HG03095 (cell line): ENCODE measurements around the gene ELFN1.

ENCODE experiments used
- ATAC-seq: cut with Tn5 transposase; IDR thresholded peaks from one replicate; pipeline ENCODE4 v1.9.1; 2021; ENCODE audit warnings: moderate library complexity; ENCODE audit not compliant: unreplicated experiment

The ELFN1 gene

DNA sequence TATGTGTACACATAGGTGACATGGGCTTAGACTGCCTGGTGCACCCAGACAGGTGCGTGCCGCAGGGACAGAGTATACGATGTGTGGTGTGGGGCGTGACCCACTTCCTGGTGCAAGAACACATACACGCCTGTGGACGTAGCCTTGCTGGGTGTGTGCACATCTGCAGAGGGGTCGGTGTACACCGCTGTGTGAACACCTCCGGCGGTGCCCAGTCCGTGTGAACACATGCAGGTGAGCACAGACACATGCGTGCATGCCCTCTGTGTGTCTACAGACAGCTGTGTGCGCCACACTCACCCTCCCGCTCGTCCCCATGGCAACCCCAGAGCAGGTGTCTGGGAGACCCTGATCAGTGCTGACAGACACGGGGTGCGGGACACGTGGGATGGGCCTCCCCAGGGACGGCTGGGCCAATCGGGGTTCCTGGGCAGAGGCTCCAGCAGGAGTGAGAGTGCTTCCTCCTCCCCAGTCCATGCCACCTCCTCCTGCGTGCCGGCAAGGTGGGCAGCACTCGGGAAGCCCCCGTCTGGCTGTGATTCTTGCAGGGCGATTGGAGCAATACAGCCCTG, 23.4 kb downstream of the ELFN1 start:
- ATAC-seq, result no peak

DNA sequence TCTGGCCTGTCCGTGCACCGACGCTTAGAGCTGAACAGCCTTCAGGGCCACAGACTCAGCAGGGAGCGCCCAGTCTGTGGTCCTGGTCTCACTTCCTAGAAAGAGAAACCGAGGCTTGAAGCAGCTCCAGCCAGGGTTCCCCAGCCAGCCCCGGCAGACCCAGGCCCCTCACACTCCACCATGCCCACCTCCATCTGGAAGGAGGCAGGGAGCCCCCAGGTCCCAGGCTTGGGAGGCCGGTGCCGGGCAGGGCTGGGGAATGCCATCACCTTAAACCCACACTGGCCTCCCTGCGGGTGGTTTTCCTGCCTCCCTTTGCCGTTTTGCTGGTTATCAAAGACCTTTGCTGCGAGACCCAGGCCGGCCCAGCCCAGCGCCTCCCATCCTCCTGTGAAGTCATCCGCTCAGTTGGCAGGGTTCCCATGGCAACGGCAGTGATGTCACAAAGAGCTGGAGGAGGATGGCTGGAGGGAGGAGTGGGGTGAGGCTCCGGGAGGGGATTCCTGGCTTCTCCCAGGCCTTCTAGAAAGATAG, 24.0 kb downstream of the ELFN1 start:
- ATAC-seq, result no peak

DNA sequence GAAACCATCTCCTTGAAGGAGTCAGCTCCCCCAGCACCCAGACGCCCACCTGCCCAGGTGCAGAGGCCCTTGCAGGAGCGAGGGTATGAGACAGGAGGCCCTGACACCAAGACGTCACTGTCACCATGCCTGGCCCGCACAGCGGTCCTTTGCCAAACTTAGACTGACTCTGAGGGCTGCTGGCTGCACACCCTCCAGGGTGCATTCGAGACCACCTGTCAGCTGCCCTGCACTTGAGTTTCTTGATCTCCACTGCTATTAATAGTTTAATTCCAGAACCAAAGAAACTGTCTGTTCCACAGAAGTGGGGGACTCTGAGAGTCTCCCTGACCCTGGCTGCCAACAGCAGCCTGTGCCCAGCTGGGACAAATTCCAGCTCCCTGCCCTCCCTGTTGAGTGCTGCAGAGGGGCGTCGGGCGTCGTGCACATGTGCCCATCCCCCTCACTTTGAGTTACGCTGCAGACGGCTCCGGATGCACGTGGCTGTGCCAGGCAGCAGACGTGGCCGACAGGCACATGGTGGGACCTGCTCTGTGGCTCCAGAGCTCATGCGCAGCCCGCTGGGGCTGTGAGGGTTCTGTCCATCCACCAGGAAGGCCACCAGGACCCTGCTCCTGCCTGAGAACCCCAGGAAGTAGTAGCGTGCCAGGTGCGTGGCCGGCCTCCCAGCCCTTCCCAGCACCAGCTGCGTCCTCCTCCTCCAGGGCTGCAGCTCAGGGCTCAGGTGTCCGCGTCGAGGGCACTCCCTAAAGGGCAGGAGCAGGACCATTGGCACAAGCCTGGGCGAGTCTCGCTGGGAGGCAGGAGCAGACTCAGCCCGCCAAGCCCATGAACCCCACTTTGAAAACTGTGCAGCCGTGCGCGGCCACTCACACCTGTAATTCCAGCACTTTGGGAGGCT, 24.8 kb downstream of the ELFN1 start:
- no peak for ATAC-seq

DNA sequence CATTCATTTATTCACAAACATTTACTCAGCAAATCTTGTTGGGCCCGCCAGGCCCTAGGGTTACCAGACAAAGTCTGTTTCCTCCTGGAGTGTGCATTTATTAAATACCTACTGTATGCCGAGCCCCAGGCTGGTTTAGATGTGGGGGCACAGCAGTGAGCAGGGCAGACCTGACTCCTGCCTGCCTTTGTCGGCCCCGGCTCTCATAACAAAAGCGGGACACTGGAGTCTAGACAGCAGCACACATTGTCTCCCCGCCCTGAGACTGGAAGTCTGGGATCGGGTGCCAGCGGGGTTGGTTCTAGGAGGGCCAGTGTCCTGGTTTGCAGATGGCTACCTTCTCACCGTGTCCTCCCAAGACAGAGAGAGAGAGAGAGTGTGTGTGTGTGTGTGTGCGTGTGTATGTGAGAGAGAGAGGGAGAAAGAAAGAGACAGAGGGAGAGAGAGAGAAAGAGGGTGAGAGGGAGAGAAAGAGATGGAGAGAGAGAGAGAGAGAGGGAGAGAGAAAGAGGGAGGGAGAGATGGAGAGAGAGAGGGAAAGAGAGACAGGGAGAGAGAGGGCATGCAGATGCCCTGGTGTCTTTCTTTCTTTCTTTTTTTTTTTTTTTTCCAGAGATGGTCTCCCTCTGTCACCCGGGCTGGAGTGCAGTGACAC, 25.9 kb downstream of the ELFN1 start:
- no peak for ATAC-seq

DNA sequence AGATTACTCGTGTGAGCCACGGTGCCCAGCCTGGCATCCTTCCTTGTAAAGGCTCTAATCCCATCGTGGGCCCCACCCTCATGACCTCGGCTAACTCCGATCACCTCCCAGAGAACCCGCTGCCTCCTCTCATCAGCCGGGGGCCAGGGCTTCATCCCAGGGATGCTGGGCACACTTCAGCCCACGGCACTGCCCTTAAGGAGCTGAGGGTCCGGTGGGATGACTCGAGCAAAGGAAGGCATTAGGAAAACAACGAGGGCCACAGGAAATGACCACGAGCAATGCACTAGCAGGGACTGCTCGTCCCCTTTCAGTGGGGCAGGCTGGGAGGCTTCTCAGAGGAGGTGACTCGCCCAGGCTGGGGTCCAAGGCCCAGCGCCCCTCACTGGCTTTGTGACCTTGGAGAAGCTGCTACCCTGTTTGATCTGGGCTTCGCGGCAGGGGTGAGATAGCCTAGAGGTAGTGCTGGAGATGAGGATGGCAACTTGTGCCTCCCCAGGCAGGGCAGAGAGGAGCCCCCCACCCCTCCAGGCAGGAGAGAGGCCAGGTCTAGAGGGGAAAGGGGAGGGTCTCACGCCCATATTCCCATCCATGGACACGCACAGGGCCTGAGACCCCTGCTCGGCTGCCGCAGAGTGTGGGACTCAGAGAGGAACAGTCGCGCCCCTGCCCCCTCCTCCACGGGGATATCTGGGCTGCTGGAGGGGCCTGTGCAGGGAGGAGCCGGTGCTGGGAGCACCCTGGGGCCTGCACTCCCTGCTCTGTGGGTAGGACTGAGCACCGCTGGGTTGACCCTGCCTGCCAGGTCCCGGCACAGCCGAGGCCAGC, 26.8 kb downstream of the ELFN1 start:
- no peak for ATAC-seq

DNA sequence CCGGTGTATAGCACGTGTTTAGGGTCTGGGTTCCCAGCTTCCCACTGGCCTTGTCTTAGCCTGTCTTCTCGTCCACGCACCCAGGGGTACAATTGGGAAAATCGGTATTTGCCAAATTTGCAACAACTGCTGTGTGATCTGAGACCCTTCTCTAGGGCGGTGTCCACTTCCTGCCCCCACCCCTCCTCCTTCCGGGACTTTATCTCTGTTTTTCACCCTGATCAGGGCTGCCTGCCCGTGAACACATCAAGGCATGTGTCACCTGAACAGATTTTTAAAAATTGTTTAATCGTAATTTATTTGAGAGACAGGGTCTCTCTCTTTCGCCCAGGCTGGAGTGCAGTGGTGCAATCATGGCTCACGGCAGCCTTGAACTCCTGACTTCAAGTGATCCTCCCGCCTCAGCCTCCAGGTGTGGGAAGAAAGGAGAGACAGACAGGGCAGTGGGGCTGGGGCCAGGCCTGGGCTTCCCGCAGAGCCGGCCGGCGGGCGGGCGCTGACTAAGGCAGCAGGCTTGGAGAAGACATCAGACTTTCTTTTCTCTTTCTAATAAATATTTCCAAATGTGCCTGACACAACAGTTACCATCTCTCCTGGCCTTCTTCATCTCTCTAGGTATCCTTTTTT, 27.5 kb downstream of the ELFN1 start:
- no peak for ATAC-seq

DNA sequence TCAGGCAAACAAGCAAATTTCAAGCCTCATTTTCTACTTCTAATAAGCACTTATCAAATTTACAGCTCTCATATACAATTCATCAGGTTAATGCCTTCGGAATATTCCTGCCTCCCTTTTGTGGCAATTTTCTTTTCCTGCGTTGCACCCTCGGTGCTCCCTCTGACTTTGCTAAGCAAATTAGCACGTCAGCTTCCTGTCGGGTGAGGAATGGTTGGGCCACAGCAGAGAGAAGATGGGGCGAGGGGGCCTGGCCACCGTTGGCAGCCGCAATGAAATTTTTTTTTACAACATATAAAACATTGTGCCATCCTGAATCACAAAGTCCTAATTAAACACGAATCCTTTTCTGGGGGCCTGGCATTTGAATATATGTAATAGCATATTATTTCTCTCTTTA, 28.1 kb downstream of the ELFN1 start:
- no peak for ATAC-seq

DNA sequence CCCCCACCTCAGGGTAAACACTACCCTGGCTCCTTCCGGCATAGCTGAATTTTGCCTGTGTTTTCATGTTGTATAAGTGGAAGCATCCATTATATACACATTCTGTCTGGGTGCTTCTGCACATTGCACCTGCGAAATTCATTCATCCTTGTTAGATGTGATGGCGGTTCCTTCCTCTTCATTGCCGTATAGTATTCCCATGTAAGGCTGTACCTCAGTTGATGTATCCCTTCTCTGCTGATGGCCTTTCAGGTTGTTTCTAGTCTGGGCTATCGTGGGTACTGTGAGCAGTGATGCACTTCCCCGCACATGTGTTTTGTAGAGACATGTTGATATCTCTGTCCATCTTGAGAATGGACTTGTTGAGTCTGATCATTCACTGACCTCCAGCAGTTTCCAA, 28.9 kb downstream of the ELFN1 start:
- ATAC-seq, result no peak

DNA sequence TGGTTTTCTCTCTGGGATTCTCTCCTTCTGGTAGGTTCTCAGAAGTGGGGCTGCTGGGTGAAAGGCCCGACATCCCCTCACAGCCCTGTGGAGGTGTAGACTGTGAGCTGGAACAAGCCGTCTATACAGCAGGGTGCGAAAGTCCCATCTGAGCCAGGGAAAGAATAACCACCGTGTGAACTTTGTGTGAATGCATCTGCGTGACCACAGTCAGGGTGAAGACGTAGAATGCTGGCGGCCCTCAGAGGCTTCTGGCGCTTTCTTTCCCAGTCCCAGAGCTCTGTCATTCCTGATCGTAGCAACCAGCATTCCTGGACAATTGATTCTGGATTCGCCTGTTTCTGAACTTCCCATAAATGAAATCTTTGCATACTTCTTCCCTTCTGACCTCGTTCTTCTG, 30.0 kb downstream of the ELFN1 start:
- ATAC-seq, result no peak

DNA sequence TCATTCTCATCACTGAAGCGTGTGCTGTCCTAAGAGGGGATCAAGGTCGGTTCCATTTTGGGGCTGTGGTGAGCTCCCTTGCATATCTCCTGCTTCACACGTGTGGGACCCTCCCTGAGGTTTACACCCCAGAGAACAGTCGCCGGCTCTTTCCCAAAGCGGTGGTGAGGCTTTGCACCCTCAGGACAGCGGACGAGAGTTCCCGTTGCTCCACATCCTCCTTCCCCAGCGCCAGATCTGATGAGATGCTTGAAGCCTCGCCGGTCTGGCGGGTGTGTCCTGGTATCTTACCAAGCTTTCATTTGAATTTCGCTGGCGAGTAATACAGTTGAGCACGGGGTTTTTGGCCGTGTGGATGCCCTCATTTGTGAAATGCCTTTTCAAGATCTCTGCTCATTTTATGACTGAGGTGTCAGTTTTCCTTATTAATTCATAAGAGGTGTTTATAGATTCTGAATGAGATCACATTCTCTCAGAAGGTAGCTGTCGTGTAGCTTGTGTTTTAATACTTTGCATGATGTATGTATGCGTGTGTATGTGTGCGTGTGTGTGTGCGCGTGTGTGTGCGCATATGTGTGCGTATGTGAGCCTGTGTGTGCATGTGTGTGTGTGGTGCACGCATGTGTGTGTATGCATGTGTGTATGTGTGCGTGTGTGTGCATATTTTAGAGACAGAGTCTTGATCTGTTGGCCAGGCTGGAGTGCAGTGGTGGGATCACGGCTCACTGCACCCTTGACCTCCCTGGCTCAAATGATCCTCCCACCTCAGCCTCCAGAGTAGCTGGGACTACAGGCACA, 30.7 kb downstream of the ELFN1 start:
- ATAC-seq, result no peak

DNA sequence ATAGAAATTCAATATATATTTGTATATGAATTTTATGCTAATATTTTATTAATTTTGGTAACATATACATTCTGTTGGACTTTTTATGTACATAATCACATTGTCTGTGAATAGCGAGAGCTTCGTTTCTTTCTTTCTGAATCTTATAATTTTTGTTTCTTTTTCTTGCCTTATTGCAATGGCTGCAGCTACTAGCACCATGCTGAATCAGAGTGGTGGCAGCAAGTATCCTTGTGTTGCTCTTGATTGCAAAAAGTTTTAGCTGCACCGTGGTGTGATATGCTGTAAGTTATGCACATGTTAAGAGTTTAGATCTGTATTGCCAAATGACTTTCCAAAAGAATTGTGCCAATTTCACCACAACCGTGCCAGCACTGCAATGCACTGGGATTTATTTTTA, 32.6 kb downstream of the ELFN1 start:
- ATAC-seq, result no peak

DNA sequence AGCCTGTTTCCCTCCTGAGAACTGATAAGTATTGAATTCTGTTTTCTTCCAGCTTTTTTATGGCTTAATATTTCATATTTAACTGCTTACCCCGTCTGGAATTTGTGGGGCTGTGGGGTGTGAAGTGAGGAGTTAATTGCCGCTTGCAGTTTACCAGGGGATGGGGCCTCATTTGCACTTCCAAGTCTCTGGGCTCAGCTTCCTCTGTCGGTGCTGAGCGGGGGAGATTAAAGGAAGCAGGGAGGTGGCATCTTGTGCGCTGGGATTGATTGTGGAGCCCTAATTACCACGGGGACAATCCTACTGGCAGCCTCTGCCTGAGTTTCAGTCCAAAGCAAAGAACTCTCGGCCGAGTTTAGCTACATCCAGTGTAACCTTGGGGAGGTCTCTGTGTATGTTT, 33.4 kb downstream of the ELFN1 start:
- ATAC-seq, result no peak

DNA sequence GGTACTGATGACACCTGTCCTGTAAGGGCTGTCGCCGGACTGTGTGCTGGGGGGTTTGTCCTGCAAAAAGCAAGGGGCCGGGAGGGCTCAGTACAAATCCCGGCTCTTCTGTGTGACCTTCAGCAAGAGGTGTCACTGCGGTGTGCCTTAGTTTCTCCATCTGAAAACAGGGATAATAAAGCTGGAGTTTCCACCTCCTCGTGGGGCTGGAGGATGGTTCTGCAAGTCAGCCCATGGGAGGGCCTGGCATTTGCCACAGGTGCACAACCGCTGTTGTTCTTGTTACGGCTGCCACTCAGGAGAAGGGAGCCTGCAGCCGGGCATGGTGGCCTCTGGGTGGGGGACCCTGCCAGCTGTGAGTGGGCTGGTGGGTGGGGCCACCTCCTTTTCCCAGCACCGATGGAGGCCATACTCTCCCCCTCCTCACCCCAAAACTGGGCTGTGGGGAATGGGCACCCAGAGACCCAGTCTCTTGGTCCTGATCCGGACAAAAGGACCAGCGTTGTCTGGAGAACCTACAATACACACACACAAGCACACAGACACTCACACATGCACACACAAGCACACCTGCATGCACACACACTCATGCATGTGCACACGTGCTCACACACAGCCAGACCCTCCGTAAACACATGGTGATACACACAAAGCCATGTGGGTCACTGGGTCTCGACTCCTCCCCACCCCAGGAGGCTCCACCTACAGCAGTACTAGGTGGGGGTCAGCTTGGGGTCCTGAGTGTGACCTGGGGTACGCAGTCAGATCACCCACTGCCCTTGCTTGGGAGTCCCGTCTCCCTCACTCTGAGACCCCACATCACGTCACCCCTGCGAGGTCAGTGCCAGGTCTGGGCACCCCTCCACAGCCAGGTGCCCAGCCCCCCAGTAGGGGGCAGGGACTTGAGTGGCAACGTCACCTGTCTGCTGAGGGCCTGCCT, 34.1 kb downstream of the ELFN1 start:
- ATAC-seq, result no peak

DNA sequence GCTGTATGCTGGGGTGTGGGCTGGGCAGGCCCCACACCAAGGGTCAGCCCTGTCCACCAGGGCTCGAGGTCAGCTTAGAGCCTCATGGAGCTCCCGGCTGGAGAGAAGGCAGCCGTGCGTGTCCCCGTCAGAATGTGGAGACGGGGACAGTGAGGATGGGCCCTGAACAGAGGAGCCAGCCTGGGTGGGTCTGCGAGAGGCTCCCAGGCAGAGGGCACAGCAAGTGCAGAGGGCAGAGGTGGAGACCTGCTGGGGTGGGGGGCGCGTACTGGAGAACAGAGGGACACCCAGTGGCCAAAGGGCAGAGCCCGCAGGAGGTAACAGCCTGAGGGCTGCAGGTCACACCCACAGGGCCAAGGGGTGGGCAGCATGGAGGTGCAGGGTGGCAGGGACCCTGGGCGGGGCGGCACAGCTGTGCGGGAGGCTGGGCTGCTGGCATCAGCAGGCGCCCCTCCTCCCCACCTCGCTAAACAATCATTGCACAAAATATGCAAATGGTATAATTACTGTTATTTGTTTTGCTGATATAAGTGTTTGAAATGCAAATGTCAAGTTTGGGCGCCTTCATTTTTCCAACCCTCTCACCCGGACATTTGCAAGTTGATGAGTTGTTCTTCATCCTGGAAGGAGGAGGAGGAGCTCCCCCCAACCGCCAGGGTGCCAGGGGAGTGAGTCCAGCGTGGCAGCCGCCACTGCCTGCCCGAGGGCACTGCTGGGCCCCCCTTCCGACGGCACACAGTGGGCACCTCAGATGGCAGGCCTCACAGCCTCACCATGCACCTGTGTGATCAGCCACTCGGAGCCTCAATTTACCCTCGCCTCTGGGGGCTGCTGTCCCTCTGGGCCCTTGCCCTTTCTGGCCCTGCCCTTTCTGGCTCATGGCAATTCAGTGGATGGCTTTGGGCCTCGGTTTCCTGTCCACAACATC, 35.0 kb downstream of the ELFN1 start:
- no peak for ATAC-seq

DNA sequence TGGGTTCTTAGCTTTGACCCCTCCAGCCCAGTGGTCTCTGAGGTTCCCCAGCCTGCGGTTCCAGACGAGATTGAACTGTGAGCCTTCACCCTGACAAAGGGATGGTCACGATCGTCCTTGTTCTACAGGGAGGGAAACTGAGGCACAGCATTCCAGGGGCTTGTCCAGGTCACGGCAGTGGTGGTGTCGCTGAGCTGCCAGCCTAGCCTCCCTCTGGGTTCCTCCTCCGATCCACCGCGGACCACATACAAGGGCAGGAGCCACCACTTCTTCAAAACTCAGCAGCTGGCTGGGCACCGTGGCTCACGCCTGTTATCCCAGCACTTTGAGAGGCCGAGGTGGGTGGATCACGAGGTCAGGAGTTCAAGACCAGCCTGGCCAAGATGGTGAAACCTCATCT, 35.8 kb downstream of the ELFN1 start:
- ATAC-seq, result no peak

DNA sequence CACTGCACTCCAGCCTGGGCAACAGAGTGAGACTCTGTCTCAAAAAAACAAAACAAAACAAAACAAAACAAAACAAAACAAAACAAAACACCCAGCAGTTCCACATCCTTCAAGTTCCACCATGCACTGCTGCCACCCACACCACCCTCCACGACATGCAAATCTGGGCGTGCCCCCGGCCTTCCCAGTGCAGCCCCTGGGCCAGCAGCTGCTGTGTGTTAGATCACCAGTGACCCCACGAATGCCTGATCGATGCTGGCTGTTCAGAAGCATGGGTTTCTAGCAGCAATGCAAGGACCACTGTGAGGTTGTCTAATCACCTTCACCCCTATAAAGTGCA, 36.3 kb downstream of the ELFN1 start:
- ATAC-seq, result no peak

DNA sequence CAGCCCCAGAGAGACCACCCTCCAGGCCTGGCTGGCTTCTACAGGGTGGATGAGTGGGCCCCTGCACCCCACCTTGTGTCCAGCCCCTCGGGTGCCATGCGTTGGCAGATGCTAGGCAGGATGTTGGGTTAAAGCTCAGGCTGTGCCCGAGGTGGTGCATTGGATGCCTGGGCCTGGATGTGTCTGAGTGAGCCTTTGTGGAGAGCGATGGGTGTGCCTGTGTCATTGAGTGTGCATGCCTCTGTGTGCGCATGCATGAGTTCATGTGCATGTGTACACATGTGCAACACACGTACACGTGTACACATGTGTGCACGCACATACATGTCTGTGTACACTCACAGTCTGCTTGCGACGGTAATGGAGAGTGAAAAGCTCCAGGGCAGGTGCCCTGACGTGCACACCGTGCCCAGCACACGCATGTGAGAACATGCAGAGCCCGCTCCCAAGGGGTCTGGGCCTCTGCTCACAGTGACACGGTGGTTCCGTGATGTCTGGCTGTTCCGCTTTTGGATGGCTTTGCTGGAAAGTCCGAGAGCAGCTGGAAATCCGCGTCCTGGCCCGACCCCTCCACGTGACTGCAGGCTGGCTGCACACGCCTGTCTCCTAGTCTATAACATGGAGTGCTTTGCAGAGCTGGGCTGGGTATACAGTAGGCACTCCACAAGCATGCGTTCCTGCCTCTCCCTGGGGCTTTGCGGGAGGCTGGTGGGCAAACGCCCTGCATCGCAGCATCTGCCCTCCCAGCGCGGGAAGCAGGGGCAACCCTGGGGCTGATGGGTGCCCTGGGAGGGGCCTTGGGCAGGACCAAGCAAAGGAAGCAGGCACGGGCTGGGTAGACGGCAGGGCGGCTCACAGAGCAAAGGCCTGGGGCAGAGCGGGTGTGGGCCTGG, 36.9 kb downstream of the ELFN1 start:
- ATAC-seq, result no peak
